ENCODE data around the gene FGF12.

Gene FGF12

GRCh38 chr3:192130534-192131132, 596.7 kb downstream of the FGF12 start:
- TF ChIP-seq ZFX (IDR thresholded peaks at IDR 0.05; ENCODE audit: borderline replicate concordance) (no peak), CTCF (IDR thresholded peaks at IDR 0.05) (peak; percentile 88)
- no peak overlapping the region for H3K27ac ChIP-seq

- no peak for TF ChIP-seq CTCF (IDR thresholded peaks at IDR 0.05)
- no peak for TF ChIP-seq ZFX (IDR thresholded peaks at IDR 0.05; ENCODE audit: borderline replicate concordance)
- H3K27ac ChIP-seq, result no peak overlapping the region
Observed at GRCh38 chr3:192129586-192129985, 597.8 kb downstream of the FGF12 start.

GRCh38 chr3:192128922-192129321, 598.4 kb downstream of the FGF12 start:
- no peak overlapping the region for H3K27ac ChIP-seq
- no peak for TF ChIP-seq ZFX (IDR thresholded peaks at IDR 0.05; ENCODE audit: borderline replicate concordance)

- TF ChIP-seq ZFX (IDR thresholded peaks at IDR 0.05; ENCODE audit: borderline replicate concordance) (no peak), CTCF (IDR thresholded peaks at IDR 0.05) (no peak)
- no peak overlapping the region for H3K27ac ChIP-seq
Observed at GRCh38 chr3:192128060-192128459, 599.3 kb downstream of the FGF12 start.

GRCh38 chr3:192122832-192123594, 604.3 kb downstream of the FGF12 start:
- no peak for TF ChIP-seq CTCF (IDR thresholded peaks at IDR 0.05)
- TF ChIP-seq ZFX (IDR thresholded peaks at IDR 0.05; ENCODE audit: borderline replicate concordance), result no peak
- no peak overlapping the region for H3K27ac ChIP-seq

GRCh38 chr3:192121923-192122322, 605.4 kb downstream of the FGF12 start:
- TF ChIP-seq ZFX (IDR thresholded peaks at IDR 0.05; ENCODE audit: borderline replicate concordance) (no peak), CTCF (IDR thresholded peaks at IDR 0.05) (no peak)
- H3K27ac ChIP-seq, result no peak overlapping the region

GRCh38 chr3:192108820-192109219, 618.5 kb downstream of the FGF12 start:
- H3K27ac ChIP-seq, result no peak overlapping the region
- TF ChIP-seq CTCF (IDR thresholded peaks at IDR 0.05) (no peak), ZFX (IDR thresholded peaks at IDR 0.05; ENCODE audit: borderline replicate concordance) (no peak)
